A549 (cell line): Measurements from ENCODE around the gene GRIK4.

Source experiments
- CBX2 ChIP-seq: fragments of 200-600 bp; sonication (generic); IDR thresholded peaks from 2 replicates; pipeline ENCODE4 v1.6.1; 2016; ENCODE audit warnings: low read depth, mild to moderate bottlenecking, borderline replicate concordance
- CHD4 ChIP-seq: fragments of 200-600 bp; sonication (generic); IDR thresholded peaks from 2 replicates; pipeline ENCODE4 v1.6.1; 2016; ENCODE audit warnings: antibody characterized with exemption, mild to moderate bottlenecking, borderline replicate concordance
- HEYL ChIP-seq: fragments of 250-450 bp; sonication (Bioruptor Pico); IDR thresholded peaks from 2 replicates; pipeline ENCODE4 v1.8.0; 2021; ENCODE audit warnings: mild to moderate bottlenecking, moderate library complexity
- JUN ChIP-seq, 2 experiments: fragments of >200 bp; sonication (Bioruptor Twin); formaldehyde crosslinking; IDR thresholded peaks; 2 replicates in 1 of 2; 3 replicates in 1 of 2; pipeline ENCODE4 v1.6.1; 2016 to 2017
- PBX3 ChIP-seq: IDR thresholded peaks from 2 replicates; pipeline ENCODE4 v1.6.1; 2012
- POLR2A ChIP-seq: IDR thresholded peaks from 2 replicates; pipeline ENCODE4 v1.6.1; 2012; ENCODE audit warnings: mild to moderate bottlenecking, low read length
- RAD21 ChIP-seq, 2 experiments: fragments of >200 bp in 1 of 2; sonication (Bioruptor Twin) in 1 of 2; formaldehyde crosslinking in 1 of 2; IDR thresholded peaks in 1 of 2; conservative IDR thresholded peaks in 1 of 2; 2 replicates in 1 of 2; 3 replicates in 1 of 2; pipeline ENCODE4 v1.6.1; 2012 to 2018; ENCODE audit warnings: inconsistent platforms in 1 of 2
- RCOR1 ChIP-seq: fragments of 150-350 bp; IDR thresholded peaks from 2 replicates; pipeline ENCODE4 v1.6.1; 2014; ENCODE audit warnings: antibody characterized with exemption, low read length, low read depth
- ZSCAN20 ChIP-seq: fragments of 250-450 bp; sonication (Bioruptor Pico); IDR thresholded peaks from 2 replicates; pipeline ENCODE4 v1.8.0; 2022; ENCODE audit warnings: mild to moderate bottlenecking, moderate library complexity
- TF ChIP-seq, protein P1 (sequence below): fragments of >200 bp; sonication (Bioruptor Twin); formaldehyde crosslinking; IDR thresholded peaks from 3 replicates; pipeline ENCODE4 v1.5.1; 2016
- TF ChIP-seq, protein P2 (sequence below): fragments of 450-650 bp; IDR thresholded peaks from 2 replicates; pipeline ENCODE4 v1.6.1; 2014; ENCODE audit warnings: antibody characterized with exemption
- TF ChIP-seq, protein P3 (sequence below): IDR thresholded peaks from 2 replicates; pipeline ENCODE4 v1.6.1; 2012

DNA sequence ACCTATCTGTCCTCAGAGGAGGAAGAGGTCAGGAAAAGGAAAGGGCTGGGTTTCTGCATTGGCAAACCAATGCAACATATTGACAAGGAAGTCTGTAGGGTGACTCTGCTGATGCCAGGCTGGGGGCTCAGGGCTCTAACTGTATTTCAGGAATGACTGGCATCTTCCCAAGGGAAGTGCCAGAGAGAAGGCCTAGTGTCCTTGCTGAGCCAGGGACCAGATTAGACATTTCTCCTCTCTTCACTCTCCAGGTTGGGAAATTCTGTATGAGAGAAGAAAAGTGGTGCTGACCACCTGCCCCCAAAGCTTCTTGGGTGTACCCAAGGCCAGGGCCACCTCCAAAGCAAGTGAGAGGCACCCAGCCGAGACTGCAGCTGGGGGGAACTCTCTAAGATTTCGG lies 27.2 kb downstream of the GRIK4 start:
- TF ChIP-seq, protein P1, sequence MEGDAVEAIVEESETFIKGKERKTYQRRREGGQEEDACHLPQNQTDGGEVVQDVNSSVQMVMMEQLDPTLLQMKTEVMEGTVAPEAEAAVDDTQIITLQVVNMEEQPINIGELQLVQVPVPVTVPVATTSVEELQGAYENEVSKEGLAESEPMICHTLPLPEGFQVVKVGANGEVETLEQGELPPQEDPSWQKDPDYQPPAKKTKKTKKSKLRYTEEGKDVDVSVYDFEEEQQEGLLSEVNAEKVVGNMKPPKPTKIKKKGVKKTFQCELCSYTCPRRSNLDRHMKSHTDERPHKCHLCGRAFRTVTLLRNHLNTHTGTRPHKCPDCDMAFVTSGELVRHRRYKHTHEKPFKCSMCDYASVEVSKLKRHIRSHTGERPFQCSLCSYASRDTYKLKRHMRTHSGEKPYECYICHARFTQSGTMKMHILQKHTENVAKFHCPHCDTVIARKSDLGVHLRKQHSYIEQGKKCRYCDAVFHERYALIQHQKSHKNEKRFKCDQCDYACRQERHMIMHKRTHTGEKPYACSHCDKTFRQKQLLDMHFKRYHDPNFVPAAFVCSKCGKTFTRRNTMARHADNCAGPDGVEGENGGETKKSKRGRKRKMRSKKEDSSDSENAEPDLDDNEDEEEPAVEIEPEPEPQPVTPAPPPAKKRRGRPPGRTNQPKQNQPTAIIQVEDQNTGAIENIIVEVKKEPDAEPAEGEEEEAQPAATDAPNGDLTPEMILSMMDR = no peak
- no peak for TF ChIP-seq ZSCAN20
- no peak for TF ChIP-seq RCOR1
- no peak for TF ChIP-seq POLR2A
- TF ChIP-seq JUN (IDR thresholded peaks at IDR 0.05) = no peak
- no peak for TF ChIP-seq HEYL
- TF ChIP-seq PBX3 = no peak
- TF ChIP-seq, protein P2, sequence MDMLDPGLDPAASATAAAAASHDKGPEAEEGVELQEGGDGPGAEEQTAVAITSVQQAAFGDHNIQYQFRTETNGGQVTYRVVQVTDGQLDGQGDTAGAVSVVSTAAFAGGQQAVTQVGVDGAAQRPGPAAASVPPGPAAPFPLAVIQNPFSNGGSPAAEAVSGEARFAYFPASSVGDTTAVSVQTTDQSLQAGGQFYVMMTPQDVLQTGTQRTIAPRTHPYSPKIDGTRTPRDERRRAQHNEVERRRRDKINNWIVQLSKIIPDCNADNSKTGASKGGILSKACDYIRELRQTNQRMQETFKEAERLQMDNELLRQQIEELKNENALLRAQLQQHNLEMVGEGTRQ = no peak
- TF ChIP-seq, protein P3, sequence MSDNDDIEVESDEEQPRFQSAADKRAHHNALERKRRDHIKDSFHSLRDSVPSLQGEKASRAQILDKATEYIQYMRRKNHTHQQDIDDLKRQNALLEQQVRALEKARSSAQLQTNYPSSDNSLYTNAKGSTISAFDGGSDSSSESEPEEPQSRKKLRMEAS = no peak
- no peak for TF ChIP-seq CHD4
- TF ChIP-seq CBX2 = no peak
- no peak for TF ChIP-seq RAD21 (conservative IDR thresholded peaks at IDR 0.05 in 1 of 2, IDR thresholded peaks at IDR 0.05 in 1 of 2)
